ENCODE measurements around the gene GSK3A.

The GSK3A gene

GRCh38 chr19:42279155-42279901 lies 36.9 kb upstream of the GSK3A start:
- Histone ChIP-seq H3K27ac (ENCODE audit: low read length) (no peak overlapping the region), H3K4me1 (ENCODE audit: control insufficient read depth, low read depth, low read length) (peaks cover 18% of the 10 kb centered on the region), H3K9me3 (ENCODE audit: control insufficient read depth, low read depth, low read length) (no peaks in the 10 kb centered on the region), H3K27me3 (ENCODE audit: control insufficient read depth, insufficient read depth, low read length) (no peaks in the 10 kb centered on the region), H3K36me3 (ENCODE audit: control insufficient read depth, low read depth, low read length) (no peaks in the 10 kb centered on the region), H3K9ac (ENCODE audit: low read length) (peak overlapping the region; percentile 52), H3K4me3 (ENCODE audit: low read length) (peak overlapping the region; percentile 78)

GRCh38 chr19:42278452-42279154 lies 36.2 kb upstream of the GSK3A start:
- Histone ChIP-seq H3K4me1 (ENCODE audit: control insufficient read depth, low read depth, low read length) (peaks cover 18% of the 10 kb centered on the region), H3K9me3 (ENCODE audit: control insufficient read depth, low read depth, low read length) (no peaks in the 10 kb centered on the region), H3K4me3 (ENCODE audit: low read length) (no peak overlapping the region), H3K27me3 (ENCODE audit: control insufficient read depth, insufficient read depth, low read length) (no peaks in the 10 kb centered on the region), H3K36me3 (ENCODE audit: control insufficient read depth, low read depth, low read length) (no peaks in the 10 kb centered on the region), H3K27ac (ENCODE audit: low read length) (no peak overlapping the region), H3K9ac (ENCODE audit: low read length) (no peak overlapping the region)

GRCh38 chr19:42277821-42278451 lies 35.5 kb upstream of the GSK3A start:
- H3K4me1 ChIP-seq (ENCODE audit: control insufficient read depth, low read depth, low read length), result peaks cover 14% of the 10 kb centered on the region
- no peak overlapping the region for H3K4me3 ChIP-seq (ENCODE audit: low read length)
- H3K27me3 ChIP-seq (ENCODE audit: control insufficient read depth, insufficient read depth, low read length), result no peaks in the 10 kb centered on the region
- H3K9me3 ChIP-seq (ENCODE audit: control insufficient read depth, low read depth, low read length), result no peaks in the 10 kb centered on the region
- no peak overlapping the region for H3K9ac ChIP-seq (ENCODE audit: low read length)
- no peaks in the 10 kb centered on the region for H3K36me3 ChIP-seq (ENCODE audit: control insufficient read depth, low read depth, low read length)
- no peak overlapping the region for H3K27ac ChIP-seq (ENCODE audit: low read length)

- H3K4me1 ChIP-seq (ENCODE audit: control insufficient read depth, low read depth, low read length), result peaks cover 4% of the 10 kb centered on the region
- H3K27me3 ChIP-seq (ENCODE audit: control insufficient read depth, insufficient read depth, low read length), result no peaks in the 10 kb centered on the region
- no peak overlapping the region for H3K9ac ChIP-seq (ENCODE audit: low read length)
- H3K27ac ChIP-seq (ENCODE audit: low read length), result no peak overlapping the region
- H3K4me3 ChIP-seq (ENCODE audit: low read length), result no peak overlapping the region
- H3K9me3 ChIP-seq (ENCODE audit: control insufficient read depth, low read depth, low read length), result no peaks in the 10 kb centered on the region
- H3K36me3 ChIP-seq (ENCODE audit: control insufficient read depth, low read depth, low read length), result no peaks in the 10 kb centered on the region
These were observed 34.4 kb upstream of the GSK3A start for GRCh38 chr19:42276821-42277220.

- no peak overlapping the region for H3K27ac ChIP-seq (ENCODE audit: low read length)
- H3K9me3 ChIP-seq (ENCODE audit: control insufficient read depth, low read depth, low read length), result no peaks in the 10 kb centered on the region
- H3K4me3 ChIP-seq (ENCODE audit: low read length), result no peak overlapping the region
- no peak overlapping the region for H3K9ac ChIP-seq (ENCODE audit: low read length)
- no peaks in the 10 kb centered on the region for H3K36me3 ChIP-seq (ENCODE audit: control insufficient read depth, low read depth, low read length)
- no peaks in the 10 kb centered on the region for H3K27me3 ChIP-seq (ENCODE audit: control insufficient read depth, insufficient read depth, low read length)
- H3K4me1 ChIP-seq (ENCODE audit: control insufficient read depth, low read depth, low read length), result no peaks in the 10 kb centered on the region
These were observed 33.9 kb upstream of the GSK3A start for GRCh38 chr19:42276284-42276683.

GRCh38 chr19:42275517-42275916 lies 33.1 kb upstream of the GSK3A start:
- H3K27ac ChIP-seq (ENCODE audit: low read length), result no peak overlapping the region
- no peaks in the 10 kb centered on the region for H3K9me3 ChIP-seq (ENCODE audit: control insufficient read depth, low read depth, low read length)
- no peaks in the 10 kb centered on the region for H3K27me3 ChIP-seq (ENCODE audit: control insufficient read depth, insufficient read depth, low read length)
- H3K4me1 ChIP-seq (ENCODE audit: control insufficient read depth, low read depth, low read length), result no peaks in the 10 kb centered on the region
- H3K9ac ChIP-seq (ENCODE audit: low read length), result no peak overlapping the region
- H3K4me3 ChIP-seq (ENCODE audit: low read length), result no peak overlapping the region
- H3K36me3 ChIP-seq (ENCODE audit: control insufficient read depth, low read depth, low read length), result no peaks in the 10 kb centered on the region

GRCh38 chr19:42275103-42275502 lies 32.7 kb upstream of the GSK3A start:
- Histone ChIP-seq H3K36me3 (ENCODE audit: control insufficient read depth, low read depth, low read length) (no peaks in the 10 kb centered on the region), H3K9ac (ENCODE audit: low read length) (no peak overlapping the region), H3K27me3 (ENCODE audit: control insufficient read depth, insufficient read depth, low read length) (no peaks in the 10 kb centered on the region), H3K4me3 (ENCODE audit: low read length) (no peak overlapping the region), H3K4me1 (ENCODE audit: control insufficient read depth, low read depth, low read length) (no peaks in the 10 kb centered on the region), H3K9me3 (ENCODE audit: control insufficient read depth, low read depth, low read length) (no peaks in the 10 kb centered on the region), H3K27ac (ENCODE audit: low read length) (no peak overlapping the region)

- Histone ChIP-seq H3K9ac (ENCODE audit: low read length) (no peak overlapping the region), H3K4me3 (ENCODE audit: low read length) (no peak overlapping the region), H3K27me3 (ENCODE audit: control insufficient read depth, insufficient read depth, low read length) (no peaks in the 10 kb centered on the region), H3K9me3 (ENCODE audit: control insufficient read depth, low read depth, low read length) (no peaks in the 10 kb centered on the region), H3K27ac (ENCODE audit: low read length) (no peak overlapping the region), H3K36me3 (ENCODE audit: control insufficient read depth, low read depth, low read length) (no peaks in the 10 kb centered on the region), H3K4me1 (ENCODE audit: control insufficient read depth, low read depth, low read length) (peaks cover 5% of the 10 kb centered on the region)
These were observed 31.8 kb upstream of the GSK3A start for GRCh38 chr19:42274065-42274682.

GRCh38 chr19:42273407-42274064 lies 31.1 kb upstream of the GSK3A start:
- Histone ChIP-seq H3K4me3 (ENCODE audit: low read length) (no peak overlapping the region), H3K27ac (ENCODE audit: low read length) (no peak overlapping the region), H3K4me1 (ENCODE audit: control insufficient read depth, low read depth, low read length) (peaks cover 5% of the 10 kb centered on the region), H3K9me3 (ENCODE audit: control insufficient read depth, low read depth, low read length) (no peaks in the 10 kb centered on the region), H3K27me3 (ENCODE audit: control insufficient read depth, insufficient read depth, low read length) (no peaks in the 10 kb centered on the region), H3K36me3 (ENCODE audit: control insufficient read depth, low read depth, low read length) (no peaks in the 10 kb centered on the region), H3K9ac (ENCODE audit: low read length) (no peak overlapping the region)

- Histone ChIP-seq H3K4me1 (ENCODE audit: control insufficient read depth, low read depth, low read length) (peaks cover 5% of the 10 kb centered on the region), H3K9ac (ENCODE audit: low read length) (no peak overlapping the region), H3K36me3 (ENCODE audit: control insufficient read depth, low read depth, low read length) (no peaks in the 10 kb centered on the region), H3K27me3 (ENCODE audit: control insufficient read depth, insufficient read depth, low read length) (no peaks in the 10 kb centered on the region), H3K9me3 (ENCODE audit: control insufficient read depth, low read depth, low read length) (no peaks in the 10 kb centered on the region), H3K27ac (ENCODE audit: low read length) (no peak overlapping the region), H3K4me3 (ENCODE audit: low read length) (no peak overlapping the region)
These were observed 30.6 kb upstream of the GSK3A start for GRCh38 chr19:42272989-42273406.

- Histone ChIP-seq H3K9ac (ENCODE audit: low read length) (no peak overlapping the region), H3K9me3 (ENCODE audit: control insufficient read depth, low read depth, low read length) (no peaks in the 10 kb centered on the region), H3K27ac (ENCODE audit: low read length) (no peak overlapping the region), H3K4me1 (ENCODE audit: control insufficient read depth, low read depth, low read length) (peaks cover 8% of the 10 kb centered on the region), H3K4me3 (ENCODE audit: low read length) (no peak overlapping the region), H3K27me3 (ENCODE audit: control insufficient read depth, insufficient read depth, low read length) (no peaks in the 10 kb centered on the region), H3K36me3 (ENCODE audit: control insufficient read depth, low read depth, low read length) (no peaks in the 10 kb centered on the region)
These were observed 30.1 kb upstream of the GSK3A start for GRCh38 chr19:42272535-42272897.
